Measurements from ENCODE around the gene CSTF2.

CSTF2 gene

DNA sequence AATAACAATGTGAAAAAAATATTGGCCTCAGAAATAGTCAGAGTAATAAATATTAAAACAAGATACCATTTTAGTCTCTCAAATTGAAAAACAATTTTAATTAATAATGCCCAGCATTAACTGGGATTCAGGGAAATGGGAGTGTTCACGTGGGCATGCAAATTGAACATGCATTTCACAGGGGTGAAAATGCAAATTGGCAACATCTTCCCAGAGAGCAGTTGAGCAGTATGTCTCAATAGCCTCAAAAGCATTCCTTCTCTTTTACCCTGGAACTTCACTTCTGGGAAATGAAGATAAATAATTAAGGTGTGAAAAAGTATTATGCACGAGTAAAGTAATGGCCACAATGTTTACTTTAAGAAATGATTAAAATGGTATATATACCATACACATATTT is 32.6 kb downstream of the CSTF2 start:
- Histone ChIP-seq H3F3A (ENCODE audit: control insufficient read depth, insufficient read depth) (no peaks in the 10 kb centered on the region), H3K4me1 (ENCODE audit: control insufficient read depth, low read length) (peaks cover 7% of the 10 kb centered on the region), H3K9me2 (replicated peaks; ENCODE audit: control insufficient read depth, low read length) (no peaks in the 10 kb centered on the region), H3K27ac (ENCODE audit: low read depth, low read length) (no peak overlapping the region), H3K36me3 (ENCODE audit: control insufficient read depth, low read length) (no peaks in the 10 kb centered on the region), H3K79me2 (ENCODE audit: control insufficient read depth, low read length) (no peaks in the 10 kb centered on the region), H3K4me3 (ENCODE audit: low read length) (no peak overlapping the region), H4K20me1 (ENCODE audit: control insufficient read depth, insufficient read depth, low read depth, low read length) (no peaks in the 10 kb centered on the region), H3K4me2 (ENCODE audit: low read length) (peak overlapping the region; percentile 21), H3K27me3 (ENCODE audit: control insufficient read depth, low read length) (no peaks in the 10 kb centered on the region), H3K9me3 (ENCODE audit: control insufficient read depth, insufficient read depth, low read length) (no peaks in the 10 kb centered on the region)
- TF ChIP-seq CTCF (IDR thresholded peaks at IDR 0.05; ENCODE audit: low read depth, low read length, poor library complexity, severe bottlenecking): no peak
- TF ChIP-seq EZH2phosphoT487 (IDR thresholded peaks at IDR 0.05; ENCODE audit: borderline replicate concordance, low read length): no peak

GRCh38 chrX:100863326-100863864 is 43.2 kb downstream of the CSTF2 start:
- no peaks in the 10 kb centered on the region for H3K79me2 ChIP-seq (ENCODE audit: control insufficient read depth, low read length)
- TF ChIP-seq EZH2phosphoT487 (IDR thresholded peaks at IDR 0.05; ENCODE audit: borderline replicate concordance, low read length): no peak
- no peak for TF ChIP-seq CTCF (IDR thresholded peaks at IDR 0.05; ENCODE audit: low read depth, low read length, poor library complexity, severe bottlenecking)
- no peaks in the 10 kb centered on the region for H4K20me1 ChIP-seq (ENCODE audit: control insufficient read depth, insufficient read depth, low read depth, low read length)
- no peaks in the 10 kb centered on the region for H3F3A ChIP-seq (ENCODE audit: control insufficient read depth, insufficient read depth)
- no peaks in the 10 kb centered on the region for H3K4me1 ChIP-seq (ENCODE audit: control insufficient read depth, low read length)
- H3K27me3 ChIP-seq (ENCODE audit: control insufficient read depth, low read length): no peaks in the 10 kb centered on the region
- no peaks in the 10 kb centered on the region for H3K36me3 ChIP-seq (ENCODE audit: control insufficient read depth, low read length)
- H3K9me3 ChIP-seq (ENCODE audit: control insufficient read depth, insufficient read depth, low read length): no peaks in the 10 kb centered on the region
- no peaks in the 10 kb centered on the region for H3K9me2 ChIP-seq (replicated peaks; ENCODE audit: control insufficient read depth, low read length)
- no peak overlapping the region for H3K27ac ChIP-seq (ENCODE audit: low read depth, low read length)
- H3K4me2 ChIP-seq (ENCODE audit: low read length): no peak overlapping the region
- H3K4me3 ChIP-seq (ENCODE audit: low read length): no peak overlapping the region

DNA sequence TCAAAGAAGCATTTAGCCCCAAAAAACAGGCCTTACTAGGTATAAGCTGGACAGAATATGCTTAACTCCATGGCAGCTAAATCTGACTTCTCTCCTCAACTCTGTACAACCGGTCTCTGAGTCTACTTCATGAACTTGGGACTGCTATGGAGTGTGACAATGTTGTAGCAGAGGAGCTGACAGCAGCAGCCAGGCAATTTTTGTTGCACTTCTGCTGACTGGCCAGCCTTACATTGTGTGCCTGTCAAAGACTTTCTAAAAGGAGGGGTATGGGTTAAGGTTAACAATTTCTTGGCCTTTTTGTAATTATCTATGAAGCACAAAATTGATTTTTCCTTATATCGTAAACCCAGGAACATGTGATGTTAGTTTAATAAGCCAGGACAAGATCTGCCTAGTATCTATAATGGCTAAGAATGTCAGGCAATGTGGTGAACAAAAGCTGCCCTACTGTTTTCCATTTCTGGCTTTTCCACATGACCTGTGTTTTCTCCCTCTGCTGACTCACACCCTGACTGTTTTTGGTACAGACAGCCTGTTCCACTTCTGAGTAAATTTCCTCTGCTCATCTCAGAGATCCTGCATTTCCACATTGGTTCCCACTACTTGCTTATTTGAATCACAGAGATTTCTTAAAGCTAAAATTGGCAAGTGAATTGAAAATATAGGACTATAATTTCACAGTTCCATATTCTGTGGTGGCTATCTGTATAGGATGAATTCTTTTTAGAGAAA is 44.6 kb downstream of the CSTF2 start:
- Histone ChIP-seq H4K20me1 (ENCODE audit: control insufficient read depth, insufficient read depth, low read depth, low read length) (no peaks in the 10 kb centered on the region), H3K36me3 (ENCODE audit: control insufficient read depth, low read length) (no peaks in the 10 kb centered on the region), H3K4me1 (ENCODE audit: control insufficient read depth, low read length) (no peaks in the 10 kb centered on the region), H3K27me3 (ENCODE audit: control insufficient read depth, low read length) (no peaks in the 10 kb centered on the region), H3K27ac (ENCODE audit: low read depth, low read length) (no peak overlapping the region), H3F3A (ENCODE audit: control insufficient read depth, insufficient read depth) (no peaks in the 10 kb centered on the region), H3K9me2 (replicated peaks; ENCODE audit: control insufficient read depth, low read length) (no peaks in the 10 kb centered on the region), H3K4me3 (ENCODE audit: low read length) (no peak overlapping the region), H3K79me2 (ENCODE audit: control insufficient read depth, low read length) (no peaks in the 10 kb centered on the region), H3K9me3 (ENCODE audit: control insufficient read depth, insufficient read depth, low read length) (no peaks in the 10 kb centered on the region), H3K4me2 (ENCODE audit: low read length) (no peak overlapping the region)
- no peak for TF ChIP-seq EZH2phosphoT487 (IDR thresholded peaks at IDR 0.05; ENCODE audit: borderline replicate concordance, low read length)
- no peak for TF ChIP-seq CTCF (IDR thresholded peaks at IDR 0.05; ENCODE audit: low read depth, low read length, poor library complexity, severe bottlenecking)

Measured in DOHH2 (cell line).